Neural crest cell (in vitro differentiated cells): ENCODE measurements around the gene ZSWIM8. TPM values are rescaled to one million over a fixed set of nuclear protein-coding genes. Genes with fewer than 3 reads are reported as not detected.

Source experiments
- DNase-seq: peaks from one replicate; pipeline ENCODE4 v3.0.0; 2021; ENCODE audit warnings: low read depth, mixed read lengths, low spot score
- H3K27ac Mint-ChIP-seq: one replicate; pipeline ENCODE4 v1.8.0; 2021; ENCODE audit warnings: mild to moderate bottlenecking, mixed read lengths; ENCODE audit not compliant: unreplicated experiment
- H3K27me3 Mint-ChIP-seq: 2 replicates; pipeline ENCODE4 v1.8.0; 2021; ENCODE audit warnings: low read depth, mild to moderate bottlenecking, mixed read lengths
- H3K36me3 Mint-ChIP-seq: 2 replicates; pipeline ENCODE4 v1.8.0; 2021; ENCODE audit warnings: low read depth, mild to moderate bottlenecking, mixed read lengths
- H3K4me1 Mint-ChIP-seq: 2 replicates; pipeline ENCODE4 v1.8.0; 2021; ENCODE audit warnings: mixed read lengths
- H3K4me3 Mint-ChIP-seq: one replicate; pipeline ENCODE4 v1.8.0; 2021; ENCODE audit warnings: mild to moderate bottlenecking, mixed read lengths
- H3K9me3 Mint-ChIP-seq: 2 replicates; pipeline ENCODE4 v1.8.0; 2021; ENCODE audit warnings: mixed read lengths
- CTCF ChIP-seq: fragments of 200-600 bp; sonication (generic); conservative IDR thresholded peaks from 2 replicates; pipeline ENCODE4 v1.5.0; 2021; ENCODE audit warnings: antibody characterized with exemption, mild to moderate bottlenecking
- total RNA-seq: library from RNA; stranded (reverse); gene quantifications from 2 replicates; pipeline ENCODE4 v1.2.1, GENCODE V29; 2021

The ZSWIM8 gene
- total RNA-seq, 1 donor from 2014 or later, result 74.9 TPM

DNA sequence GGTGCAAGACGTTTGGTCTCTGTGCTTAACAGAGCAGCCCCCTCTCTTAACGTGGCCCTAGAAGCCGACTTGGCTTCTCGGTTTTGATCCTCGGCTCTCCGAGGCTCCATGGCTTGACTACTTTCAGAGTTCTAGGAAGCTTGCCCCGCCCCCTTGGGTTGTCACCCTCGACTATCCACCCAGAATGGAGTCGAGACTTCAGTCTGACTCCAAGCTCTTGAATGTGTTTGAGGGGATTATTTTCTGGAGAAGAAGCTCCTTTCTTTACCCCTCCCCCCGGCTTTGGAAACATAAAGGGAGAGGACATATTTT lies 40.8 kb upstream of the ZSWIM8 start:
- H3K36me3 Mint-ChIP-seq, result peaks cover 4% of the 10 kb centered on the region
- TF ChIP-seq CTCF, result no peak
- peak overlapping the region; percentile 100 for H3K27ac Mint-ChIP-seq
- no peaks in the 10 kb centered on the region for H3K27me3 Mint-ChIP-seq
- H3K4me1 Mint-ChIP-seq, result peaks cover 39% of the 10 kb centered on the region
- peak overlapping the region; percentile 99 for H3K4me3 Mint-ChIP-seq
- peak; percentile 53 for DNase-seq
- no peaks in the 10 kb centered on the region for H3K9me3 Mint-ChIP-seq

DNA sequence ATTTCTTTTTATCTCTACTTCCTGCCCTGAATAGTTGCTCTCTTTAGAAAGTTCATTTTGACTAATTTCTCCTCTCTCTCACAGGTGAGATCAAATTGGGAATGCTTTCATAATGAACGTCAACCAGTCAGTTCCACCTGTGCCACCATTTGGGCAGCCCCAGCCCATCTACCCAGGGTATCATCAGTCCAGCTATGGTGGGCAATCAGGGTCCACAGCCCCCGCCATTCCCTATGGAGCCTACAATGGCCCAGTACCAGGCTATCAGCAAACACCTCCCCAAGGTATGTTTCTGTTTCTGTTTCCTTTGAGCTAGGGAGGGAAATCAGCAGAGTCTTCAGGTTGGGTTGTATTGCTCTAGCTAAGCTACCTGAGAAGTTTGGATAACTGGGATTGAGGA lies 38.7 kb upstream of the ZSWIM8 start:
- no peak for TF ChIP-seq CTCF
- DNase-seq, result no peak
- H3K9me3 Mint-ChIP-seq, result no peaks in the 10 kb centered on the region

GRCh38 chr10:73750819-73751218 lies 34.6 kb upstream of the ZSWIM8 start:
- H3K4me3 Mint-ChIP-seq, result no peak overlapping the region
- H3K9me3 Mint-ChIP-seq, result no peaks in the 10 kb centered on the region
- no peaks in the 10 kb centered on the region for H3K27me3 Mint-ChIP-seq
- no peak for DNase-seq
- no peak overlapping the region for H3K27ac Mint-ChIP-seq
- TF ChIP-seq CTCF, result no peak
- peaks cover 10% of the 10 kb centered on the region for H3K36me3 Mint-ChIP-seq
- peaks cover 13% of the 10 kb centered on the region for H3K4me1 Mint-ChIP-seq

More for the DNA sequence above, 38.7 kb upstream of the ZSWIM8 start:
- peaks cover 10% of the 10 kb centered on the region for H3K36me3 Mint-ChIP-seq
- no peaks in the 10 kb centered on the region for H3K27me3 Mint-ChIP-seq
- peak overlapping the region; percentile 65 for H3K4me3 Mint-ChIP-seq
- H3K27ac Mint-ChIP-seq, result no peak overlapping the region
- peaks cover 39% of the 10 kb centered on the region for H3K4me1 Mint-ChIP-seq

GRCh38 chr10:73756183-73756582 lies 29.2 kb upstream of the ZSWIM8 start:
- Mint-ChIP-seq H3K27ac (no peak overlapping the region), H3K9me3 (no peaks in the 10 kb centered on the region)

GRCh38 chr10:73758704-73759511 lies 26.5 kb upstream of the ZSWIM8 start:
- Mint-ChIP-seq H3K36me3 (peaks cover 12% of the 10 kb centered on the region), H3K27ac (no peak overlapping the region), H3K9me3 (no peaks in the 10 kb centered on the region)

More at GRCh38 chr10:73756183-73756582, 29.2 kb upstream of the ZSWIM8 start:
- no peaks in the 10 kb centered on the region for H3K27me3 Mint-ChIP-seq
- TF ChIP-seq CTCF, result no peak
- peaks cover 8% of the 10 kb centered on the region for H3K36me3 Mint-ChIP-seq
- H3K4me1 Mint-ChIP-seq, result no peaks in the 10 kb centered on the region
- no peak overlapping the region for H3K4me3 Mint-ChIP-seq
- DNase-seq, result no peak

More at GRCh38 chr10:73758704-73759511, 26.5 kb upstream of the ZSWIM8 start:
- Mint-ChIP-seq H3K4me1 (no peaks in the 10 kb centered on the region), H3K4me3 (no peak overlapping the region), H3K27me3 (no peaks in the 10 kb centered on the region)
- DNase-seq, result no peak
- TF ChIP-seq CTCF, result no peak
